Activated CD8-positive, alpha-beta memory T cell treated with anti-CD3 and anti-CD28 coated beads, Interleukin-2, amount 50 U/mL, for 1 hour (primary cell): ENCODE data around the gene RPS6KA4.

Experiments
- DNase-seq: peaks from one replicate; pipeline ENCODE4 v3.0.0-alpha.2; 2020; ENCODE audit errors: extremely low read depth

Gene RPS6KA4

GRCh38 chr11:64367931-64368672 lies 9.1 kb downstream of the RPS6KA4 start:
- no peak for DNase-seq

GRCh38 chr11:64368673-64369074 lies 9.7 kb downstream of the RPS6KA4 start:
- DNase-seq: no peak

- no peak for DNase-seq
Observed at GRCh38 chr11:64369440-64370421, 10.8 kb downstream of the RPS6KA4 start.

GRCh38 chr11:64371201-64371600 lies 12.2 kb downstream of the RPS6KA4 start:
- DNase-seq: no peak

- DNase-seq: no peak
Observed at GRCh38 chr11:64372021-64372420, 13.1 kb downstream of the RPS6KA4 start.

GRCh38 chr11:64372802-64373597 lies 14.0 kb downstream of the RPS6KA4 start:
- no peak for DNase-seq

- DNase-seq: no peak
Observed at GRCh38 chr11:64373598-64373974, 14.6 kb downstream of the RPS6KA4 start.

- no peak for DNase-seq
Observed at GRCh38 chr11:64376071-64376470, 17.1 kb downstream of the RPS6KA4 start.

GRCh38 chr11:64378335-64378880 lies 19.4 kb downstream of the RPS6KA4 start:
- no peak for DNase-seq

GRCh38 chr11:64379160-64379559 lies 20.2 kb downstream of the RPS6KA4 start:
- DNase-seq: no peak

- DNase-seq: no peak
Observed at GRCh38 chr11:64379817-64380709, 21.1 kb downstream of the RPS6KA4 start.

- no peak for DNase-seq
Observed at GRCh38 chr11:64381350-64381749, 22.4 kb downstream of the RPS6KA4 start.

GRCh38 chr11:64382047-64382446 lies 23.1 kb downstream of the RPS6KA4 start:
- no peak for DNase-seq

GRCh38 chr11:64382586-64382985 lies 23.6 kb downstream of the RPS6KA4 start:
- no peak for DNase-seq

- DNase-seq: no peak
Observed at GRCh38 chr11:64383580-64383979, 24.6 kb downstream of the RPS6KA4 start.

GRCh38 chr11:64384028-64384737 lies 25.2 kb downstream of the RPS6KA4 start:
- DNase-seq: no peak

- no peak for DNase-seq
Observed at GRCh38 chr11:64384981-64385944, 26.3 kb downstream of the RPS6KA4 start.

GRCh38 chr11:64385945-64386704 lies 27.2 kb downstream of the RPS6KA4 start:
- no peak for DNase-seq
